A673 (cell line): ENCODE measurements around the gene FOXO1.

ENCODE experiments used
- CTCF ChIP-seq: fragments of 300-800, 200-600 bp; sonication (generic); conservative IDR thresholded peaks from 2 replicates; pipeline ENCODE4 v1.5.1; 2017; ENCODE audit warnings: low read depth, mild to moderate bottlenecking, antibody characterized with exemption, low read length, moderate library complexity, mixed read lengths
- EZH2 ChIP-seq: fragments of 200-600 bp; sonication (generic); IDR thresholded peaks from 2 replicates; pipeline ENCODE4 v1.6.1; 2017; ENCODE audit warnings: borderline replicate concordance, low read depth, mild to moderate bottlenecking, mixed read lengths, antibody characterized with exemption, low read length; ENCODE audit not compliant: poor library complexity, severe bottlenecking

DNA sequence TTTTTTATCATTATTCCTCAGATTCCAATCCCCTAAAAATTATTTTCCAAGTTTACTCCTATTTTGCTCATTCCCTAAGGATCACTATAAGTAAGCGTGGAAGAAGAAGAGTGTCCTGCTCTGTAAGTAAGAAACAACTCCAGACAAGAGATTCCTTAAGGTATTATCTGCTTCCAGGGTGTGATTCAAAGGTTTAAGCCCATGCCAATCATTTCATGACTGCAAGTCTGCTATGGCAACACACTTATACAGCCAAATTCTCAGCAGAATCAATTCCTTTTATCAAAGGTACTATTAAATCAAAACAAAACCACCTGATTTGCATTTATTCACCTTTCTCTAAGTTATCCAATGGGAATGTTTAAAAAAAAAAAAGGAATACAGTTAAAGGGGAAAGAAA lies 43.7 kb downstream of the FOXO1 start:
- TF ChIP-seq CTCF (no peak), EZH2 (no peak)
